Calu3 (cell line): ENCODE data around the gene VDR. TPM values are rescaled to one million over a fixed set of nuclear protein-coding genes. Genes with fewer than 3 reads are reported as not detected.

ENCODE experiments used
- BruUV-seq: library from RNA; stranded (reverse); fragments of 400-500 nt; replicated peaks from 2 replicates; lab custom pipeline; 2021; lab: Mats Ljungman, UMichigan
- CTCF ChIA-PET: fragments of 300-600 bp; sonication (Branson Sonifier 250); formaldehyde crosslinking; loops from one replicate; lab custom pipeline; 2022; ENCODE audit warnings: antibody characterized with exemption; lab: Charles Lee
- DNase-seq: peaks from one replicate; pipeline ENCODE4 v3.0.0; 2022
- H3K27ac Mint-ChIP-seq: one replicate; pipeline ENCODE4 v1.8.0; 2022; ENCODE audit warnings: mixed read lengths; ENCODE audit not compliant: unreplicated experiment
- H3K27me3 Mint-ChIP-seq: one replicate; pipeline ENCODE4 v1.8.0; 2022; ENCODE audit warnings: mixed read lengths; ENCODE audit not compliant: unreplicated experiment
- H3K36me3 Mint-ChIP-seq: one replicate; pipeline ENCODE4 v1.8.0; 2022; ENCODE audit warnings: mild to moderate bottlenecking, moderate library complexity, mixed read lengths; ENCODE audit not compliant: insufficient read depth, unreplicated experiment
- H3K4me1 Mint-ChIP-seq: one replicate; pipeline ENCODE4 v1.8.0; 2022; ENCODE audit warnings: mild to moderate bottlenecking, low read depth, mixed read lengths; ENCODE audit not compliant: unreplicated experiment
- H3K4me3 Mint-ChIP-seq: one replicate; pipeline ENCODE4 v1.8.0; 2022; ENCODE audit warnings: mild to moderate bottlenecking, low read depth, moderate library complexity, mixed read lengths; ENCODE audit not compliant: unreplicated experiment
- H3K9me3 Mint-ChIP-seq: one replicate; pipeline ENCODE4 v1.8.0; 2022; ENCODE audit warnings: low read depth, mixed read lengths; ENCODE audit not compliant: unreplicated experiment
- intact Hi-C: fragments of 100-400 bp; cut with micrococcal nuclease; formaldehyde crosslinking; loops from one replicate; pipeline ENCODE4 v1.10.0; 2022; ENCODE audit not compliant: unreplicated experiment
- total RNA-seq: library from RNA; stranded (reverse); gene quantifications from 2 replicates; pipeline ENCODE4 v1.2.3, GENCODE V29; 2022
- TF ChIP-seq, protein P1 (sequence below): fragments of 200-600 bp; IDR thresholded peaks from one replicate; pipeline ENCODE4 v1.8.0; 2022; ENCODE audit warnings: antibody characterized with exemption; ENCODE audit not compliant: unreplicated experiment

VDR gene
- total RNA-seq, 1 experiment from 2014 or later, result 10.1 TPM

DNA sequence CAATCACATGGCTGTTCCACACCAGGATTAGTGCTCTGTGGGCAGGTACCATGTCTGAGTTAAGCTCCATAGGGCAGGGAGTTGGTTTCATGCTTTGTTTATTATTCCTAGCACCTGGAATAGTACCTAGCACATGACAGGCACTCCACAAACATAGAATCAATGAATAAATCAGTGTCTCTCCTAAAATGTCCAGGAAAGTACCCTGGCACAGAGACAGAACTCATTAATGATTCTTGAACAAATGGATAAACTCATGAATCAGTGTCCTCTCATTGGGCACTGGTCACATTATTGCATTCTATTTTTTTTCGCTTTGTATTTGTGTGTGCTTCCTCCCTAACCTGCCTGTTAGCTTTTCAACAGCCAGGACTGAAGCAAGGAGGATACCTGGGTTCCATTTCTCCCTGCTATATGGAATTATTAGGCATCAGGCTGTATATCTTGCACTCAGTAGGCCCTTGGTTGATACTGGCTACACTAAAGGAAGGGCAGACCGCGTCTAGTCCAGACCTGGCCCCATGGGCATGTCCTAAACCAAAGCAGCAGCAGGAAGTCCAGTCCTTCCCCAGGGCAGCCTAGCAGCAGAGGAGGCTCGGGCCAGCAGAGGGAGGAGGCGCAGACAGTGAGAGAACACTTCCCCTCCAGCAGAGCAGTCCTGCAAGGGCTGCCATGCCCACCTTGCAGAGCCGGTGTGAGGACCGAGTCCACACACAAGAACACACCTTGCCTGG lies 103.5 kb downstream of the VDR start:
- Mint-ChIP-seq H3K36me3 (no peaks in the 10 kb centered on the region), H3K27me3 (no peaks in the 10 kb centered on the region), H3K4me3 (peak overlapping the region; percentile 44), H3K27ac (peak overlapping the region; percentile 9), H3K4me1 (peaks cover 20% of the 10 kb centered on the region), H3K9me3 (no peaks in the 10 kb centered on the region)
- CTCF ChIA-PET, result interaction anchor here (0.8 to 4.4 kb wide), 4 partner anchors 22 to 104 kb away, joined by 3 to 22 read pairs (median 4); partner anchors contain the start of gene VDR
- no TSS peak for BruUV-seq
- no peak for DNase-seq
- TF ChIP-seq, protein P1, sequence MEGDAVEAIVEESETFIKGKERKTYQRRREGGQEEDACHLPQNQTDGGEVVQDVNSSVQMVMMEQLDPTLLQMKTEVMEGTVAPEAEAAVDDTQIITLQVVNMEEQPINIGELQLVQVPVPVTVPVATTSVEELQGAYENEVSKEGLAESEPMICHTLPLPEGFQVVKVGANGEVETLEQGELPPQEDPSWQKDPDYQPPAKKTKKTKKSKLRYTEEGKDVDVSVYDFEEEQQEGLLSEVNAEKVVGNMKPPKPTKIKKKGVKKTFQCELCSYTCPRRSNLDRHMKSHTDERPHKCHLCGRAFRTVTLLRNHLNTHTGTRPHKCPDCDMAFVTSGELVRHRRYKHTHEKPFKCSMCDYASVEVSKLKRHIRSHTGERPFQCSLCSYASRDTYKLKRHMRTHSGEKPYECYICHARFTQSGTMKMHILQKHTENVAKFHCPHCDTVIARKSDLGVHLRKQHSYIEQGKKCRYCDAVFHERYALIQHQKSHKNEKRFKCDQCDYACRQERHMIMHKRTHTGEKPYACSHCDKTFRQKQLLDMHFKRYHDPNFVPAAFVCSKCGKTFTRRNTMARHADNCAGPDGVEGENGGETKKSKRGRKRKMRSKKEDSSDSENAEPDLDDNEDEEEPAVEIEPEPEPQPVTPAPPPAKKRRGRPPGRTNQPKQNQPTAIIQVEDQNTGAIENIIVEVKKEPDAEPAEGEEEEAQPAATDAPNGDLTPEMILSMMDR, result no peak
- intact Hi-C loops, result loop anchor here (1.0 kb wide), 1 partner anchor 36 kb away; no protein-coding TSS in a partner anchor

DNA sequence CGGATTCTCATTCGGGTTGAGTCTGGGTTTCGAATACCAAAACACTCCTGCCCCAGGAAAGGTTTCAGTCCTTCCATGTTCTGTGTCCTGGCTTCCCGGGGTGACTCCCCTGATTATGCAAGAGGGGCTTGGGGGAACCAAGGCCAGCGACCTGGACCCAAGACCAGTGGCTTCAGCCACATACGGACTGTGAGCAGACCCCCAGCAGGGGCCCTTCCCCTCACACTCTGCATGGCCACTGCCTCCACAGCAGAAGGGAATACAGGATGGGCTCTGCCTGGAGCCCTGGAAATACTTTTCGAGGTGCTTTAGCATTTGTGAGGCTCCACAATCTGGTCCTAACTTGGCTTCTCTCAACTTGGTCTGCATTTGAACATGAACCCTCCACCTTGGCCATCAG lies 104.2 kb downstream of the VDR start:
- no peak for DNase-seq
- H3K4me1 Mint-ChIP-seq, result peaks cover 20% of the 10 kb centered on the region
- peaks cover 3% of the 10 kb centered on the region for H3K36me3 Mint-ChIP-seq
- peak overlapping the region; percentile 9 for H3K27ac Mint-ChIP-seq
- TF ChIP-seq, protein P1, result no peak
- H3K9me3 Mint-ChIP-seq, result no peaks in the 10 kb centered on the region
- CTCF ChIA-PET, result interaction anchor here (4.4 kb wide), 1 partner anchor 38 kb away, joined by 22 read pairs; no protein-coding TSS in a partner anchor
- intact Hi-C loops, result no loop called here
- no peak overlapping the region for H3K4me3 Mint-ChIP-seq
- no peaks in the 10 kb centered on the region for H3K27me3 Mint-ChIP-seq
- BruUV-seq, result no TSS peak

DNA sequence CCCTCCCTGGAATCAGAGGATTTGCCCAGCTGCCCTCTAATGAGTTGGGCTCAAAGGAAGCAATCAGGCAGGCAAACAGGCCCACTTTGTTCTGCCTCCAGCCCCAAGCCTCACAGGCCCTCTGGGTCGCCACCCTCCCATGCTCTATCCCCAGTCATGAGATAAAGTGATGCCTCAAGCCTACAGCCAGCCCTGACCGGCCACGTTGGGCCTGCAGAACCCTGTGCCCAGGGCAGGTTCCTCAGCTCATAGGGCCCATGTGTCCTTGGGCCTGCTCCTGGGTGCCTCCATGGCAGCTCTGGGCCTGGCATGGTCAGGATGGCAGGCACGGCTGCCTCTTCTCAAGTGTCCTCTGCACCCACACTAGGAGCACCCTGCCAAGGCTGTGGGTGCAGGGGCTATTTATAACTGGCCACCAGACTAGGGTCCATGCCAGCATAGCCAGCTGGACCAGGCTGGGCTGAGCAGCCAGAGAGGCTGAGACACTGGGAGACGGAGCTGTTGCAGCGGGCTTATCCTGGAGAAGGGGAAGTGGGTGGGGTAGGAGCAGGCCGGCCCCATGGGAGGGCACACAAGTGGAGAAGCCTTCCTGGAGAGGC lies 105.3 kb downstream of the VDR start:
- no peak overlapping the region for H3K27ac Mint-ChIP-seq

DNA sequence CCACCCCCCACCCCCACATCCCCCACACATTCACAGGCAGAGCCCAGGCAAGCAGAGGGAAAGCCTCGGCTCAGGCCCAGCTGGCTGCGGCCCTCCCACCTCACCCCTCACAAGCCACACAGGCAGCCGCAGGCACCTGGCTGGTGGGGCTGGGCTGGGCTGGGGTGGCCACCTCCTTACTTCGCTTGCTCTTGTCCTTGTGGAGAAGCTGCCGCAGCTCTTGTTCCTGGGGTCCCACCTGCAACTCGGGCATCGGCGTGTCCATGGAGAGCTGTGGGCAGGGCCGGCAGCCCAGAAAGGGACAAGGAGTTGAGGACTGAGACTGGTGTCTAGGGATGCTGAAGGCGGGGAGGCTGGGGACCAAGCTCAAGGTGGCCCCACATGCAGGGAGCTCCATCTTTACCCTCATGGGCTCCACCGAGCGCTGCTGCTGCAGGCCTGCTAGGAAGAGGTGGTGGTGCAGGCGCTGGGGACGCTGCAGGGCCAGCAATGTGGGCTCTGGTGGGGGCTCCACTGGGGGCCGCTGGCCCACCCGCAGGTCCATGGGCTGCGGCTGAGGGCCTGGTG lies 106.3 kb downstream of the VDR start:
- no TSS peak for BruUV-seq
- TF ChIP-seq, protein P1, result no peak
- Mint-ChIP-seq H3K27ac (no peak overlapping the region), H3K27me3 (no peaks in the 10 kb centered on the region), H3K9me3 (no peaks in the 10 kb centered on the region), H3K36me3 (peaks cover 11% of the 10 kb centered on the region), H3K4me1 (peaks cover 20% of the 10 kb centered on the region), H3K4me3 (no peak overlapping the region)
- no peak for DNase-seq
- CTCF ChIA-PET, result interaction anchor here (4.4 kb wide), 1 partner anchor 40 kb away, joined by 22 read pairs; no protein-coding TSS in a partner anchor
- intact Hi-C loops, result no loop called here

More for the DNA sequence above, 105.3 kb downstream of the VDR start:
- intact Hi-C loops, result no loop called here
- no peaks in the 10 kb centered on the region for H3K27me3 Mint-ChIP-seq
- TF ChIP-seq, protein P1, result no peak
- H3K4me1 Mint-ChIP-seq, result peaks cover 20% of the 10 kb centered on the region
- H3K4me3 Mint-ChIP-seq, result no peak overlapping the region
- no TSS peak for BruUV-seq
- no peaks in the 10 kb centered on the region for H3K9me3 Mint-ChIP-seq
- no peak for DNase-seq
- H3K36me3 Mint-ChIP-seq, result peaks cover 11% of the 10 kb centered on the region
- CTCF ChIA-PET, result interaction anchor here (4.4 kb wide), 1 partner anchor 39 kb away, joined by 22 read pairs; no protein-coding TSS in a partner anchor
